Measurements from ENCODE around the gene TM4SF4.

DNA sequence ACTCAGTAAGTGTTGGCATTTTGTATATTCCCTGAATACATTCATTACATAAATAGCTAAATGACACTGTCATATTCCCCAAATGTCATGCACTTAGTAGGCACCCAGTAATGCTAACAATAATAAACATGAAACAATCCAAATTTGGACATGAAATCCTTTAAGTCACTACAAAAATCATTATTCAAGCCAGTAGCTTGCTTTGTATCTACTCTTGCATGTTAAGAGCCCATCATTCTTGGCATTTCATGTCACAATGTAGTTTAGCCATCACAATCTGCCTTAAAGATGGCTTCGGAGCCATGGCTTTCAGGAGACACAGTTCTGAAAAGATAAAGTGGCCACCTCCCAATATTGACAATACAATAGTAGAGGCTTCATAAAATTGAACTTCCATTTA, 32.9 kb upstream of the TM4SF4 start:
- TF ChIP-seq POLR2A (IDR thresholded peaks at IDR 0.05): no peak
- TF ChIP-seq, protein P1, sequence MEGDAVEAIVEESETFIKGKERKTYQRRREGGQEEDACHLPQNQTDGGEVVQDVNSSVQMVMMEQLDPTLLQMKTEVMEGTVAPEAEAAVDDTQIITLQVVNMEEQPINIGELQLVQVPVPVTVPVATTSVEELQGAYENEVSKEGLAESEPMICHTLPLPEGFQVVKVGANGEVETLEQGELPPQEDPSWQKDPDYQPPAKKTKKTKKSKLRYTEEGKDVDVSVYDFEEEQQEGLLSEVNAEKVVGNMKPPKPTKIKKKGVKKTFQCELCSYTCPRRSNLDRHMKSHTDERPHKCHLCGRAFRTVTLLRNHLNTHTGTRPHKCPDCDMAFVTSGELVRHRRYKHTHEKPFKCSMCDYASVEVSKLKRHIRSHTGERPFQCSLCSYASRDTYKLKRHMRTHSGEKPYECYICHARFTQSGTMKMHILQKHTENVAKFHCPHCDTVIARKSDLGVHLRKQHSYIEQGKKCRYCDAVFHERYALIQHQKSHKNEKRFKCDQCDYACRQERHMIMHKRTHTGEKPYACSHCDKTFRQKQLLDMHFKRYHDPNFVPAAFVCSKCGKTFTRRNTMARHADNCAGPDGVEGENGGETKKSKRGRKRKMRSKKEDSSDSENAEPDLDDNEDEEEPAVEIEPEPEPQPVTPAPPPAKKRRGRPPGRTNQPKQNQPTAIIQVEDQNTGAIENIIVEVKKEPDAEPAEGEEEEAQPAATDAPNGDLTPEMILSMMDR (IDR thresholded peaks at IDR 0.05): no peak

Data from esophagus squamous epithelium (tissue), 4 donors.